GM08714 (cell line): Measurements from ENCODE around the gene BNIP3.
"Not testable (repeated sequence)": the region's sequence is repeated elsewhere in the genome, so short reads cannot be mapped to it uniquely, and the experiment has no call there.

Source experiments
- H3K4me3 ChIP-seq: fragments of 200-500 bp; sonication (Bioruptor generic); 2 replicates; pipeline ENCODE4 v1.5.1; 2014; ENCODE audit warnings: mild to moderate bottlenecking, low read length, inconsistent platforms
- ZNF274 ChIP-seq: IDR thresholded peaks from 2 replicates; pipeline ENCODE4 v1.6.1; 2012; ENCODE audit warnings: mild to moderate bottlenecking, low read depth, low read length

Gene BNIP3

DNA sequence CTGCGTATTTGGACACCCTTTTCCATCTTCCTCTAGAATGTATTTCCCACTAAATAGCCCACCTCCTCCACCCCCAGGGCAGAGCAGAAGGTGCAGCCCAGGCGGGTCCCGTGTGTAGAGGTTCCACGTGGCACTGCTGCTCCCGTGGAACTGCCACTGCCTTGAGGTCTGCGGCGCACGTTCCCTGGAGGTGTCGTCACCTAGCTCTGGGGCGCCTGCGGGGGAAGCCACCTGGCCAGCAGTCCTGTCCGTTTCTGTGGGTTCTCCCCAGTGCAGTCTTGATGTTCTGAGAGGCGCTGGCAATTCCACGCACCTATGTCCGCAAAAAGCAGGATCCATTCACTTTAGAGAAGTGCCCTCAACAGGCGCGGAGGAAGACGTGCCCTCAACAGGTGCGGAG is 21.9 kb downstream of the BNIP3 start:
- TF ChIP-seq ZNF274: no peak
- no peak overlapping the region for H3K4me3 ChIP-seq

GRCh38 chr10:131955591-131956340 is 26.0 kb downstream of the BNIP3 start:
- TF ChIP-seq ZNF274: no peak
- no peak overlapping the region for H3K4me3 ChIP-seq

DNA sequence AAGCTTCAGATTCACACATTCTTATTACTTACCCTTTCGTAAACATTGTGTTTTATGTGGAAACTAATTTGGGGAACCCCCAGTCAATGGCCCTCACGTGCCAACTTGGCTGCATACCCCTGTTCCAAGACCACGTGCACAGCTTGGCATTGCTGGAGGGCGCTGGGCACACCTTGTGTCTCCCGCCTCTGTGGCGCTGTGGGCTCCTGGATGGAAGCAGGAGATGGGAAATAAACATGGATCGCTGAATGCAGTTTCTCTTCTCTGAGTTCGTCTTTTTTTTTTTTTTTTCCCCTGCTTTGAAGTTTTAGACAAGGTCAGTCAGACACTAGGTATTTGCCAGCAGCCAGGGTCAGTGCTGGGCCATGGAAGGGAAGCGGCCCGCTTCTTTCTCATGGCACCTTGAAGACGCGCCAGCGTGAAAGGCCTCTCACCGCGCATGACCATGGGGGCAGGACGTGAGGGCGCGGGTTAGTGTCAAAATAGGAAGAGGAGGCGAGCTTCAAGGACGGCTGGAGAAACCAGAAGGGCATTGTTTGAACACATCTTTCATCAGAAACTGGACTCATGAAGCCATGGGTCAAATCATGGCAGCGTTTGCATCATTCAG is 27.3 kb downstream of the BNIP3 start:
- no peak overlapping the region for H3K4me3 ChIP-seq
- no peak for TF ChIP-seq ZNF274

- H3K4me3 ChIP-seq: not testable (repeated sequence)
These were observed 31.8 kb downstream of the BNIP3 start for GRCh38 chr10:131949908-131950307.

DNA sequence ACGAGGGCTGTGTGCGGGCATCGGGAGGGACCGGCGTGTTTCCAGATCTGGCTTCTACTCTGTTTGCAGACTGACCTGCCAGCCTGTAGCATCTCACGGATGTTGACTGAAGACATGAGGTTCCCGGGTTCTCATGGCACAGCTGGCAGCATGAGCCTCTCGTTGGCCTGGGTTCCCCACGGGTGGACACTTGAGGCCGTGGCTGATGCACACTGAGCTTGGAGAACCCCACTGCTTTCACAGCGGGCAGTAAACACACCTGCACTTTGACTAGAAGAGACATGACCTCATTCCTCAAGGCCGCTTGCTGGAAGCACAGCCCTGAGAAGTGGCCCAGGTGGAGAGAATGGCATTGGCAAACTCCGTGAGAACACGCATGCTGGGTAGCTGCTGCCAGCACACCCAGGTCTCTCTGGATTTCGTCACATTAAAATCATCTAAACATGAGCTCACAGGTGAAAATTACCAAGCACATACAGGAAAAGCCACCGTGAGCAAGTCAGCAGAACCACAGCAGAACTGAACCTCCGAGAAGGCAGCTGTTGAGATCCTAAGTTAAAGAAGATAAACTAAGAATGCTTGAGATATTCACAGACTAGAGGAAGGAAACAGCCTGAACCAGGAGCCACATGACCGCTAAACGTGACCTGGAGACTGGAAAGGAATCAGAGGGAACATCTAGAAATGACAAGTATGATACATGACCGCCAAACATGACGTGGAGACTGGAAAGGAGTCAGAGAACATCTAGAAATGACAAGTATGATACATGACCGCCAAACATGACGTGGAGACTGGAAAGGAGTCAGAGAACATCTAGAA is 32.5 kb downstream of the BNIP3 start:
- no peak overlapping the region for H3K4me3 ChIP-seq

DNA sequence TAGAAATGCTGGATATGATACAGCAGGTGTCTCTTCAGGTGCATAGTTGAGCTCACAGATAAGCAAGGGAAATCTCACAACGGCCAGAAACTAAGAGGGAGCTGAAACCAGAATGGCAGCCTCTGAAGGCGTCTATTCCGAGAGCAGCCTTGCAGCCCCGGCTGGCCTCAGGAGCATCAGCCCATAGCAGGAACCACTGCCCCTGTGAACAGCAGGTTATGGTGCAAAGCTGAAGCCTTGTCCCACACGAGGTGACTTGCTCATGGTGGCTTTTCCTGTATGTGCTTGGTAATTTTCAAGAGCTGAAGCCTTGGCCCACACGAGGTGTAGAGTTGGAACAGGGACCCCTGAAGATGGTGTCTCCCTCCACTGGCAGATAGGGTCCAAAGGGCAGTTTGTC is 33.2 kb downstream of the BNIP3 start:
- no peak for TF ChIP-seq ZNF274
- H3K4me3 ChIP-seq: no peak overlapping the region

More for the DNA sequence above, 32.5 kb downstream of the BNIP3 start:
- no peak for TF ChIP-seq ZNF274

GRCh38 chr10:131947631-131948347 is 33.9 kb downstream of the BNIP3 start:
- no peak for TF ChIP-seq ZNF274

DNA sequence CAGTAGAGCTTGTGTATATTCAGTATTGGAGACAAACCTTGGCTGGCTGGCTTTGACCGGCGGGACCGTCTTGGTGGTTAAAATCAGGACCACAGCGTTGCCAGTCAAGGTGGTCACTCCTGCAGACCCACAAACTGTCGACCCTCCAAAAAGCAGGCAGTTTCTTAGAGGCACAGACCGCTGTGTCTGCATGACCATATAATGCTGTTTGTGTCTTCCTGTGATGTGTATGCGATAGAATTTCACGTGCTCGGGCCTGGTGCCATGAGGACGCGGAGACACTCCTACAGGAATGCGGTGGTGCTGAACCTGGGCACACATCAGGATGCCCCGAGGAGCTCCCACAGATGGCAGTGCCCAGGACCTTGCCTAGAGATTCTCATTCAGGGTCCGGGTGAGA is 34.8 kb downstream of the BNIP3 start:
- TF ChIP-seq ZNF274: no peak
- no peak overlapping the region for H3K4me3 ChIP-seq

More at GRCh38 chr10:131947631-131948347, 33.9 kb downstream of the BNIP3 start:
- no peak overlapping the region for H3K4me3 ChIP-seq

- H3K4me3 ChIP-seq: no peak overlapping the region
These were observed 35.4 kb downstream of the BNIP3 start for GRCh38 chr10:131946321-131946751.

DNA sequence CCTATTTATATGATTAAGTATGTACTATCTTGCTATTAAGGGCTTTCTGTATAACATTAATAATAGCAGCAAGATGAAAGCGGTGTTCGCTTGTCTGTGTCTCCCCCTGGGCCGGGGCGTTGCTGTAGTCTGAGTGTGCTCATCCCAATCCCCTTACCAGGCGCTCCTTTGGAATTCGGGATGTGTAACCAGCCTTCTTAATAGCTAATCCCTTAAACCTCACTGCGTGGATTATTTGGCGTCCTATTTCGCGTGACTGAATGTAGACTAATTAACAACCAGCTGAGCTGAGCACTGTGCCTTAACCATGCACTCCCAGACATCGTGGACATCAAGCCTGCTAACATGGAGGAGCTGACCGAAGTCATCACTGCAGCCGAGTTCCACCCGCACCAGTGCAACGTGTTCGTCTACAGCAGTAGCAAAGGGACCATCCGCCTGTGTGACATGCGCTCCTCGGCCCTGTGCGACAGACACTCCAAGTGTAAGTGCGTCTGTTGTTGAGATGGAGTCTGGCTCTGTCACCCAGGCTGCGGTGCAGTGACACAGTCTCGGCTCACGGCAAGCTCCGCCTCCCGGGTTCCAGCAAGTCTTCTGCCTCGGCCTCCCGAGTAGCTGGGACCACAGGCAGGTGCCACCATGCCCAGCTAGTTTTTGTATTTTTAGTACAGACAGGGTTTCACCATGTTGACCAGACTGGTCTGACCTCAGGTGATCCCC is 36.6 kb downstream of the BNIP3 start:
- H3K4me3 ChIP-seq: no peak overlapping the region
- TF ChIP-seq ZNF274: no peak

More at GRCh38 chr10:131946321-131946751, 35.4 kb downstream of the BNIP3 start:
- TF ChIP-seq ZNF274: no peak

DNA sequence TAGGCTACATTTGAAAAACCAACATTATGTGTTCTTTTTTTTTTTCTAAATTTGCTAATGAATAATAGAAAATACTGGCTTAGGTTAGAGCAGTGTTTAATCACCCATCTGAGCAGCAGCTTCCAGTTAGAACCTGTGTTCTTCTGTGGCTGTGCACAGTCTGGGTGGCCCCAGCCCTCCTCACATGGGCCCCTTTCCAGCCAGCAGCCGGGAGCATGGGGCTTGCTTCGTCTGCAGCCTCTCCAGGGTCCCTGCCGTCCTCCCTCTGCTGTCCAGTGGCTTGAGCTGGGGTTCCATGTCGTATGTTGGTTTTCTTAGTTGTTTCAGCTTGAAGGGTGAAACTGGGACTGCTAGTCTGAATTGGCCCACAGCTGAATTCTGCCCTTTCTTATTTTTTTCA is 37.3 kb downstream of the BNIP3 start:
- no peak overlapping the region for H3K4me3 ChIP-seq
- no peak for TF ChIP-seq ZNF274

DNA sequence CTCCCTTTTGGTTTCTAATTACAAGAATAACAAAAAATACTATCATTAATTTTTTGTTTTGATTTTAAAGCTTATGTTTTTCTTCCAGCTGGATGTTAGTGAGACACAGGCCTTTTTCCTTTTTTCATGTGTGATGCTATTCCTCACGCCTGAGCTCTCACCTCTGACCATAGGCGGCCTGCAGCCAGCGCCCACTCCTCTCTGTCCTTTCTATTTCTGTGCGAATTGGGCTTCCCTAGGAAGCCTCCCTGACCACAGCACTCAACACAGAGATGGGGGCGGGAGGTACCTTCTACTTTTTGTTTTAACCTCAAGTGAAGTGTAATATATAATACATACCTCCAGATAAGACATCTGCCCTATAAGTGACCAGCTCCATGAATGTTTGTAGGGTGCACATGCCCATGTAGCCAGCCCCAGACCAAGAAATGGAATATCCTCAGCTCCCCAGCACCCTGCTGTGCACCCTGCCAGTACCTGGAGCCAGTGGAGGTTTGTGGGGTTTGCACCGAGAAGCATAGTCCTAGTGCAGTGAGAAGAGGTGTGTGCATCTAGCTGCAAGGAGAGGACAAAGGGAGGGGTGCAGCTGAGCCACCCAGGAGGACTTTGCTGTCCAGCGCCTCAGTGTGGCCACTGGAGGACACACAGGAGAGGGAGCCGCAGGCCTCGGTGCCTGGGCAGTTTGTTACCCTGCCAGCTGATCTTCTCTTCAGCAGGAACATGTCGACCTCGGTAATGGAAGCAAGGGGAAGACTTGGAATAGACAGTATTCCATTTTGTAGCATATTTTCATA is 38.5 kb downstream of the BNIP3 start:
- TF ChIP-seq ZNF274: no peak
- H3K4me3 ChIP-seq: no peak overlapping the region

GRCh38 chr10:131942455-131942854 is 39.3 kb downstream of the BNIP3 start:
- H3K4me3 ChIP-seq: no peak overlapping the region
- no peak for TF ChIP-seq ZNF274

DNA sequence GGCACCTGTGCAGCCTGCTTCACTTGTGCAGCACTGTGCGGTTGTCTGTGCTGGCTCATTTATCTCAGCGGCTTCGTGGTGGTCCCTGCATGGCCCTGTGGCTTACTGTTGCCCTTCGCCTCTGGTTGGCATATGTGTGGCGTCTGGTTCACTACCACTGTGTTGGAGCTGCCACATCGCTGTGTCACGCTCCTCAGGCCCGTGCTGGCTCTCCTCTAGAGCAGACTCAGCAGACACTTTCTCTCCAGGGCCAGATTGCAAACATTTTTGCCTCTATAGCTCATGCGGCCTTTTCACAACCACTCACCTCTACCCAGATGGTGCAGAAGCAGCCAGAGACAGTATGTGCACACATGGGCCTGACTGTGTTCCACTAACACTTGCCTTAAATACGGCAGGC is 43.0 kb downstream of the BNIP3 start:
- no peak for TF ChIP-seq ZNF274
- H3K4me3 ChIP-seq: no peak overlapping the region
